Panc1 (cell line): ENCODE data around the gene TET3. TPM values are rescaled to one million over a fixed set of nuclear protein-coding genes. Genes with fewer than 3 reads are reported as not detected.

Source experiments
- ATAC-seq: fragments of 200-7000 bp; cut with Tn5 transposase; 2 replicates; pipeline ENCODE4 v1.9.1; 2020; ENCODE audit warnings: mild to moderate bottlenecking, moderate library complexity
- BruUV-seq: library from RNA; stranded (reverse); fragments of 400-500 nt; replicated peaks from 2 replicates; lab custom pipeline; 2021; lab: Mats Ljungman, UMichigan
- CTCF ChIA-PET: fragments of 300-600 bp; sonication (Branson Sonifier 250); formaldehyde crosslinking; loops from one replicate; lab custom pipeline; 2022; ENCODE audit warnings: antibody characterized with exemption; lab: Charles Lee
- POLR2A ChIA-PET: fragments of 300-600 bp; sonication (Branson Sonifier 250); formaldehyde crosslinking; loops from one replicate; lab custom pipeline; 2022; ENCODE audit warnings: antibody characterized with exemption; lab: Charles Lee
- DNase-seq: peaks from one replicate; pipeline ENCODE4 v3.0.0-alpha.2; 2010; ENCODE audit warnings: low read depth, low spot score
- H3K27ac ChIP-seq: 2 replicates; pipeline ENCODE4 v1.5.1; 2011; ENCODE audit warnings: mild to moderate bottlenecking, low read length, inconsistent platforms
- H3K27me3 ChIP-seq: fragments of 200-500 bp; sonication (Bioruptor generic); 2 replicates; pipeline ENCODE4 v1.6.0; 2014; ENCODE audit warnings: low read length, inconsistent platforms; ENCODE audit not compliant: control insufficient read depth, insufficient read depth
- H3K36me3 ChIP-seq: fragments of 200-500 bp; sonication (Bioruptor generic); 2 replicates; pipeline ENCODE4 v1.5.1; 2014; ENCODE audit warnings: inconsistent platforms, mild to moderate bottlenecking, low read length, moderate library complexity; ENCODE audit not compliant: control insufficient read depth, insufficient read depth
- H3K4me1 ChIP-seq: 2 replicates; pipeline ENCODE4 v1.5.1; 2011; ENCODE audit warnings: inconsistent platforms, mild to moderate bottlenecking, low read length, moderate library complexity; ENCODE audit not compliant: control insufficient read depth, insufficient read depth
- H3K4me3 ChIP-seq, 2 experiments: 2 replicates each; pipeline ENCODE4 v1.5.1; 2011 to 2012; ENCODE audit warnings: low read depth in 2 of 2, low read length in 2 of 2, mild to moderate bottlenecking in 2 of 2, inconsistent platforms in 1 of 2, moderate library complexity in 1 of 2
- H3K9me3 ChIP-seq: fragments of 200-500 bp; sonication (Bioruptor generic); 2 replicates; pipeline ENCODE4 v1.5.1; 2014; ENCODE audit warnings: low read depth, mild to moderate bottlenecking, inconsistent platforms, low read length, moderate library complexity; ENCODE audit not compliant: control insufficient read depth, insufficient read depth
- POLR2AphosphoS5 ChIP-seq: IDR thresholded peaks from 2 replicates; pipeline ENCODE4 v1.6.1; 2012; ENCODE audit warnings: mild to moderate bottlenecking, low read depth, low read length, moderate library complexity
- SIN3A ChIP-seq: IDR thresholded peaks from 2 replicates; pipeline ENCODE4 v1.6.1; 2012; ENCODE audit warnings: low read depth, mild to moderate bottlenecking, low read length, moderate library complexity, borderline replicate concordance; ENCODE audit not compliant: insufficient read depth
- TCF7L2 ChIP-seq: IDR thresholded peaks from 2 replicates; pipeline ENCODE4 v1.6.1; 2011; ENCODE audit warnings: mild to moderate bottlenecking, low read depth, low read length, inconsistent platforms
- in situ Hi-C: cut with HindIII; loops from 2 replicates; pipeline ENCODE4 v1.10.0; 2016; ENCODE audit warnings: low sequenced_read_pairs, low pct_unique_long_range_greater_than_20kb
- intact Hi-C: fragments of 100-400 bp; cut with micrococcal nuclease; formaldehyde crosslinking; loops from one replicate; pipeline ENCODE4 v1.10.0; 2022; ENCODE audit not compliant: unreplicated experiment
- total RNA-seq: library from RNA; stranded (reverse); gene quantifications from one replicate; pipeline ENCODE4 v1.2.1, GENCODE V29; 2021; ENCODE audit not compliant: unreplicated experiment
- TF ChIP-seq, protein P1 (sequence below): fragments of 450-650 bp; IDR thresholded peaks from 2 replicates; pipeline ENCODE4 v1.5.1; 2017; ENCODE audit warnings: mild to moderate bottlenecking
- TF ChIP-seq, protein P2 (sequence below), 2 experiments: IDR thresholded peaks; 2 replicates each; pipeline ENCODE4 v1.6.1; 2011 to 2012; ENCODE audit warnings: low read depth in 2 of 2, control low read depth in 1 of 2, low read length in 1 of 2, mild to moderate bottlenecking in 1 of 2, moderate library complexity in 1 of 2; ENCODE audit not compliant: insufficient read depth in 1 of 2

Gene TET3
- total RNA-seq, 1 experiment from 2014 or later: 13.1 TPM

DNA sequence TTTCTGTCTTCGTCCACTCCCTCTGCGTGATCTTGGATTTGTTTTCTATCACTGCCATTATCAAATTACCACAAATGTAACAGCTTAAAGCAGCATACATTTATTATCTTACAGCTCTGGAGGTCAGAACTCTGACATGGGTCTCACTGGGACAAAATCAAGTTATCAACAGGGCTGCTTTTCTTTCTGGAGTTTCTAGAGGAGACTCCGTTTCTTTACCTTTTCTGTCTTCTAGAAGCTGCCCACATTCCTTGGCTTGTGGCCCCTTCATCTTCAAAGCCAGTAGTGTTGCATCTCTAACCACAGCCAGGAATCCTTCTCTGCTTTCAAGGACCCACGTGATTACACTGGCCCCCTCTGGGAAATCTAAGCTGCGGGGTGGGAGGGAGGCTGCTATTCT, 21.9 kb upstream of the TET3 start:
- Histone ChIP-seq H3K4me3 (no peak overlapping the region), H3K36me3 (peaks cover 12% of the 10 kb centered on the region), H3K9me3 (no peaks in the 10 kb centered on the region; the same call in 1 of the 2 replicates), H3K27me3 (no peaks in the 10 kb centered on the region), H3K4me1 (no peaks in the 10 kb centered on the region), H3K27ac (no peak overlapping the region)
- CTCF ChIA-PET: no interaction called here
- DNase-seq (no peak), ATAC-seq (no peak)
- no TSS peak for BruUV-seq
- TF ChIP-seq, protein P1, sequence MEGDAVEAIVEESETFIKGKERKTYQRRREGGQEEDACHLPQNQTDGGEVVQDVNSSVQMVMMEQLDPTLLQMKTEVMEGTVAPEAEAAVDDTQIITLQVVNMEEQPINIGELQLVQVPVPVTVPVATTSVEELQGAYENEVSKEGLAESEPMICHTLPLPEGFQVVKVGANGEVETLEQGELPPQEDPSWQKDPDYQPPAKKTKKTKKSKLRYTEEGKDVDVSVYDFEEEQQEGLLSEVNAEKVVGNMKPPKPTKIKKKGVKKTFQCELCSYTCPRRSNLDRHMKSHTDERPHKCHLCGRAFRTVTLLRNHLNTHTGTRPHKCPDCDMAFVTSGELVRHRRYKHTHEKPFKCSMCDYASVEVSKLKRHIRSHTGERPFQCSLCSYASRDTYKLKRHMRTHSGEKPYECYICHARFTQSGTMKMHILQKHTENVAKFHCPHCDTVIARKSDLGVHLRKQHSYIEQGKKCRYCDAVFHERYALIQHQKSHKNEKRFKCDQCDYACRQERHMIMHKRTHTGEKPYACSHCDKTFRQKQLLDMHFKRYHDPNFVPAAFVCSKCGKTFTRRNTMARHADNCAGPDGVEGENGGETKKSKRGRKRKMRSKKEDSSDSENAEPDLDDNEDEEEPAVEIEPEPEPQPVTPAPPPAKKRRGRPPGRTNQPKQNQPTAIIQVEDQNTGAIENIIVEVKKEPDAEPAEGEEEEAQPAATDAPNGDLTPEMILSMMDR: no peak
- TF ChIP-seq TCF7L2: no peak
- no peak for TF ChIP-seq POLR2AphosphoS5
- TF ChIP-seq, protein P2, sequence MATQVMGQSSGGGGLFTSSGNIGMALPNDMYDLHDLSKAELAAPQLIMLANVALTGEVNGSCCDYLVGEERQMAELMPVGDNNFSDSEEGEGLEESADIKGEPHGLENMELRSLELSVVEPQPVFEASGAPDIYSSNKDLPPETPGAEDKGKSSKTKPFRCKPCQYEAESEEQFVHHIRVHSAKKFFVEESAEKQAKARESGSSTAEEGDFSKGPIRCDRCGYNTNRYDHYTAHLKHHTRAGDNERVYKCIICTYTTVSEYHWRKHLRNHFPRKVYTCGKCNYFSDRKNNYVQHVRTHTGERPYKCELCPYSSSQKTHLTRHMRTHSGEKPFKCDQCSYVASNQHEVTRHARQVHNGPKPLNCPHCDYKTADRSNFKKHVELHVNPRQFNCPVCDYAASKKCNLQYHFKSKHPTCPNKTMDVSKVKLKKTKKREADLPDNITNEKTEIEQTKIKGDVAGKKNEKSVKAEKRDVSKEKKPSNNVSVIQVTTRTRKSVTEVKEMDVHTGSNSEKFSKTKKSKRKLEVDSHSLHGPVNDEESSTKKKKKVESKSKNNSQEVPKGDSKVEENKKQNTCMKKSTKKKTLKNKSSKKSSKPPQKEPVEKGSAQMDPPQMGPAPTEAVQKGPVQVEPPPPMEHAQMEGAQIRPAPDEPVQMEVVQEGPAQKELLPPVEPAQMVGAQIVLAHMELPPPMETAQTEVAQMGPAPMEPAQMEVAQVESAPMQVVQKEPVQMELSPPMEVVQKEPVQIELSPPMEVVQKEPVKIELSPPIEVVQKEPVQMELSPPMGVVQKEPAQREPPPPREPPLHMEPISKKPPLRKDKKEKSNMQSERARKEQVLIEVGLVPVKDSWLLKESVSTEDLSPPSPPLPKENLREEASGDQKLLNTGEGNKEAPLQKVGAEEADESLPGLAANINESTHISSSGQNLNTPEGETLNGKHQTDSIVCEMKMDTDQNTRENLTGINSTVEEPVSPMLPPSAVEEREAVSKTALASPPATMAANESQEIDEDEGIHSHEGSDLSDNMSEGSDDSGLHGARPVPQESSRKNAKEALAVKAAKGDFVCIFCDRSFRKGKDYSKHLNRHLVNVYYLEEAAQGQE (IDR thresholded peaks at IDR 0.05; ENCODE audit: insufficient read depth in 1 of 2, low read depth in 2 of 2, low read length in 1 of 2): no peak
- TF ChIP-seq SIN3A: no peak
- intact Hi-C loops (no loop called here), in situ Hi-C loops (no loop called here)
- POLR2A ChIA-PET: no interaction called here

DNA sequence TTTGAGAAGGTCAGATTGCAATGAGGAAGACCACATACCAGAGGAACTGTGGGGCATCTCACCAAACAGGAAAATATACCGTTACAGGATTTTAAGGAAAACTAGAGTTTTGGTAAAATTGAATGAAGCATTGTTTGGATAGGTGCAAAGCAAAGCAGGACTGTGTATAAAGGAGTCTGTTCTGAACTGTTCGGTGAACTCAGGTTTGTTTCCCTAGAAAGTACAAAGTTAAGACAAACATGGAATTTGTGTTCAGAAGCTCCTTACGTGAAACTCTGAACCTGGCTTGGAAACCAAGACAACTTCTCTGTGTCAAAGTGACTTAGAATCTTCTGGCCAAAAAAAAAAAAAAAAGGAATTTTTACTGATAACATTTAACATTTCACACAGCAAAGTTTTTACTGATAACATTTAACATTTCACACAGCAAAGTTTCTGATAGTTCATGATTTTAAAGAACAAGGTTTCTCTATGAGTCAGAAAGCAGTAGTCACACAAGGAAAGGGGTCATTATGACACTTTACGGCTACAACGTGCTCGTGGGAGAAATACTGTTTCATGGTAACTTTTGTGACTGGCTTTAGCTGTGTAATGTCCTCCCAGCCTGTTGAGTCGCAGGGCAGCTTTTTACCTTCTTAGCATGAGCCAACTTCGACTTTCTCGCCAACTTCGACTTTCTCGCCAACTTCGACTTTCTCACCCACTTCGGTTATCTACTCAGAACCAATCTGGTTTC, 21.2 kb upstream of the TET3 start:
- POLR2A ChIA-PET: no interaction called here
- intact Hi-C loops: no loop called here

More for the DNA sequence above, 21.2 kb upstream of the TET3 start:
- H3K36me3 ChIP-seq: peaks cover 4% of the 10 kb centered on the region
- DNase-seq (no peak), ATAC-seq (no peak)
- H3K9me3 ChIP-seq: no peaks in the 10 kb centered on the region; the same call in 1 of the 2 replicates
- no TSS peak for BruUV-seq
- in situ Hi-C loops: no loop called here
- CTCF ChIA-PET: no interaction called here
- no peak overlapping the region for H3K4me3 ChIP-seq
- no peak for TF ChIP-seq TCF7L2
- no peak for TF ChIP-seq SIN3A
- TF ChIP-seq POLR2AphosphoS5: no peak
- TF ChIP-seq, protein P2 (IDR thresholded peaks at IDR 0.05; ENCODE audit: insufficient read depth in 1 of 2, low read depth in 2 of 2, low read length in 1 of 2): no peak
- TF ChIP-seq, protein P1: no peak
- H3K27ac ChIP-seq: no peak overlapping the region
- no peaks in the 10 kb centered on the region for H3K27me3 ChIP-seq
- H3K4me1 ChIP-seq: no peaks in the 10 kb centered on the region
